Trophoblast cell (in vitro differentiated cells and primary cell): Measurements from ENCODE around the gene PARP3.

Source experiments
- DNase-seq, 2 donors: peaks; one replicate each; pipeline ENCODE4 v3.0.0-alpha.2; 2016
- H2AFZ ChIP-seq: 2 replicates; pipeline ENCODE4 v1.6.1; 2013; ENCODE audit warnings: low read length, moderate library complexity, mild to moderate bottlenecking; ENCODE audit not compliant: insufficient read depth, poor library complexity
- H2AK5ac ChIP-seq: 2 replicates; pipeline ENCODE4 v1.6.1; 2013; ENCODE audit warnings: mild to moderate bottlenecking, low read length
- H2BK120ac ChIP-seq: 2 replicates; pipeline ENCODE4 v1.6.1; 2013; ENCODE audit warnings: low read length, mild to moderate bottlenecking, moderate library complexity; ENCODE audit not compliant: insufficient read depth, poor library complexity
- H2BK12ac ChIP-seq: 2 replicates; pipeline ENCODE4 v1.6.1; 2013; ENCODE audit warnings: mild to moderate bottlenecking, low read length, moderate library complexity
- H2BK5ac ChIP-seq: 2 replicates; pipeline ENCODE4 v1.6.1; 2013; ENCODE audit warnings: low read length, low read depth, moderate library complexity, mild to moderate bottlenecking; ENCODE audit not compliant: poor library complexity
- H3K14ac ChIP-seq: 2 replicates; pipeline ENCODE4 v1.6.1; 2013; ENCODE audit warnings: mild to moderate bottlenecking, low read length
- H3K18ac ChIP-seq: 2 replicates; pipeline ENCODE4 v1.6.1; 2013; ENCODE audit warnings: mild to moderate bottlenecking, low read length
- H3K23ac ChIP-seq: 2 replicates; pipeline ENCODE4 v1.6.1; 2013; ENCODE audit warnings: low read length
- H3K27ac ChIP-seq: 2 replicates; pipeline ENCODE4 v1.5.1; 2013; ENCODE audit warnings: low read depth, mild to moderate bottlenecking, inconsistent platforms, low read length, moderate library complexity
- H3K27me3 ChIP-seq: 2 replicates; pipeline ENCODE4 v1.6.1; 2013; ENCODE audit warnings: inconsistent platforms, mild to moderate bottlenecking, low read length, moderate library complexity; ENCODE audit not compliant: insufficient read depth
- H3K36me3 ChIP-seq, 2 experiments: 1 replicate in 1 of 2; 2 replicates in 1 of 2; pipeline ENCODE4 v1.6.1; 2013; ENCODE audit warnings: low read length in 2 of 2, mild to moderate bottlenecking in 2 of 2, moderate library complexity in 1 of 2; ENCODE audit not compliant: insufficient read depth in 2 of 2, control insufficient read depth in 1 of 2
- H3K4ac ChIP-seq: 2 replicates; pipeline ENCODE4 v1.6.1; 2013; ENCODE audit warnings: low read depth, mild to moderate bottlenecking, low read length, moderate library complexity
- H3K4me1 ChIP-seq, 2 experiments: 1 replicate in 1 of 2; 2 replicates in 1 of 2; pipeline ENCODE4 v1.6.1; 2013; ENCODE audit warnings: low read length in 2 of 2, mild to moderate bottlenecking in 2 of 2, moderate library complexity in 1 of 2; ENCODE audit not compliant: insufficient read depth in 2 of 2, control insufficient read depth in 1 of 2
- H3K4me2 ChIP-seq: 2 replicates; pipeline ENCODE4 v1.6.1; 2013; ENCODE audit warnings: inconsistent platforms, mild to moderate bottlenecking, low read length, moderate library complexity
- H3K4me3 ChIP-seq: 2 replicates; pipeline ENCODE4 v1.5.1; 2013; ENCODE audit warnings: mild to moderate bottlenecking, low read depth, low read length, inconsistent platforms
- H3K79me1 ChIP-seq: one replicate; pipeline ENCODE4 v1.6.1; 2013; ENCODE audit warnings: low read length
- H3K79me2 ChIP-seq: 2 replicates; pipeline ENCODE4 v1.6.1; 2013; ENCODE audit warnings: low read length, mild to moderate bottlenecking; ENCODE audit not compliant: control insufficient read depth, insufficient read depth, poor library complexity
- H3K9ac ChIP-seq: 2 replicates; pipeline ENCODE4 v1.6.1; 2013; ENCODE audit warnings: mild to moderate bottlenecking, low read length
- H3K9me3 ChIP-seq: 2 replicates; pipeline ENCODE4 v1.6.1; 2013; ENCODE audit warnings: low read depth, mild to moderate bottlenecking, control low read depth, inconsistent platforms, low read length; ENCODE audit not compliant: insufficient read depth
- H4K12ac ChIP-seq: 2 replicates; pipeline ENCODE4 v1.6.1; 2013; ENCODE audit warnings: low read depth, mild to moderate bottlenecking, low read length, moderate library complexity
- H4K8ac ChIP-seq: 2 replicates; pipeline ENCODE4 v1.6.1; 2013; ENCODE audit warnings: low read depth, mild to moderate bottlenecking, low read length, moderate library complexity
- H4K91ac ChIP-seq: one replicate; pipeline ENCODE4 v1.6.1; 2013; ENCODE audit warnings: low read depth, mild to moderate bottlenecking, low read length, moderate library complexity
- WGBS: extraction: QIAGEN DNeasy Blood & Tissue Kit; methylation state at CpG from one replicate; pipeline ENCODE4 v1.1.7; 2013; ENCODE audit warnings: missing lambda C conversion rate; ENCODE audit not compliant: insufficient read length, insufficient coverage; ENCODE audit errors: extremely low coverage; 5-methylcytosine and 5-hydroxymethylcytosine counted together

PARP3 gene

DNA sequence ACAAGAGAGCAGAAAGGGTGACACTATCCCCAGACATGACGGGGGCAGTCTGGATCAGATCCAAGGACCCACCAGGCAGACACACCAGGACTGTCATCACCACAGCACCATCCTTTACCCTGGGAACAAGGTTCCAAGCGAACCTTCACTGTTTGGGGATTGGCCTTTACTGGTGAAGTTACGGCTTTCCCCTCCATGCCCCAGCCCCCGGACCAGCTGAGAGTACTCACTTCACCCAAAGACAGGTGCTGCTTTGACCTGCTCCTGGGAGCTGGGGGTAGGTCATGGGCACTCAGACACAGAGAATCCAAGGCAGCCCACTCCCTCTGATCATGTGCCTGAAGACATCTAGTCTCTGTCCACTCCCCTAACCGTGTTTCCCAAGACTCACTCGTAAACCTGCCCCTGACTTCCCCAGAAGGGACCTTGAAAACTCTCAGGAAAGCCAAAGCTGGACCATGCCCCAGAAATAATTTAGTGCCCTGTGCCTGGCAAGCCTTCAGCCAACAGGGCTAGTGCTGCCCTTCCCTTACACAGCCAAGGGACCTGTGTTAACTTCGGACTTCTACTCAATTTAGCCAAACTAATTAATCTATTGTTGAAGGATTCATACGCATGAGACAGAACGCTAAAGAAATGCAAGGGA, 3.3 kb upstream of the PARP3 start:
- Histone ChIP-seq H3K79me2 (peaks cover 4% of the 10 kb centered on the region), H4K91ac (no peak overlapping the region), H2AK5ac (no peak overlapping the region), H3K4ac (no peak overlapping the region), H2BK120ac (no peak overlapping the region), H3K79me1 (peaks cover 5% of the 10 kb centered on the region), H3K9ac (no peak overlapping the region), H4K8ac (no peak overlapping the region), H3K4me2 (no peak overlapping the region), H2BK12ac (no peak overlapping the region), H4K12ac (no peak overlapping the region), H3K4me1 (peaks cover 12 to 14% of the 10 kb centered on the region in 2 experiments), H3K27ac (no peak overlapping the region), H3K18ac (no peak overlapping the region), H2BK5ac (no peak overlapping the region), H2AFZ (no peak overlapping the region), H3K23ac (no peak overlapping the region), H3K14ac (no peak overlapping the region), H3K4me3 (no peak overlapping the region), H3K27me3 (no peaks in the 10 kb centered on the region), H3K9me3 (no peaks in the 10 kb centered on the region), H3K36me3 (peaks cover 39 to 40% of the 10 kb centered on the region in 2 experiments)
- no CpG with 5 or more reads among the region's 9 CpGs for whole genome bisulfite sequencing
- no peak for DNase-seq

DNA sequence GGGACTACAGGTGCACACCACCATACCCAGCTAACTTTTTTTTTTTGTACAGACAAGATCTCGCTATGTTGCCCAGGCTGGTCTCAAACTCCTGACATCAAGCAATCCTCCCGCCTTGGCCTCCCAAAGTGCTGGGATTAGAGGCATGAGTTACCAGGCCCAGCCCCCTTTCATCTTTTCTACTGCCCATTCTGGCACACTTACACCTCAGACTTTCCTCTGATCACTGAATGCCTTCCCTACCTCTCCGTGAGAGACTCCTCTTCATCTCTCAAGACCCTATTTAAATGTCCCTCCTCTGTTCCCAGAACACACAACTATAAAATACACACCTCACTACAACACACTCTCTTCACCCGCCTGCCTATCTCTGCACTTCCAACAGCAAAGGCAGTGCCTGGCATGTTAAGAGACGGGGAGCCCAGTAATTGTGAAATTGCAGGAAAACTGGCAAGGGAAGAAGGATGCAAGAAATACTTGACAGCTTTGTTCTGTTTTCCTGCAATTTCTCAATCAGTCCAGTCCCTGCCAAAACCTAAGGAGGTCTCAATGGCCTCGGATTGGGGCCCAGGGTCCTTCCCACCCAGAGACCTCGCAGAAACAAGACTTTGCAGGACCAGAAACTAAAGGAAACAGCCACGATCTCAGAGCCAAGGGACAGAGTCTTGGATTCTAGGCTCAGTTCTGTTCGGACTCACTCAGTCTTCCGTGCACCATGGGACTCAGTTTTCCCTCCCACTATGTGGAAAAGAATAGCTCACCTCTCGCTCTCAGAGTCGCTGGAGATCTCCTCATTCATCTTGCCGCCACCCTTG, 1.3 kb upstream of the PARP3 start:
- Histone ChIP-seq H3K27ac (no peak overlapping the region), H3K4me3 (peak overlapping the region; percentile 83), H4K12ac (no peak overlapping the region)

DNA sequence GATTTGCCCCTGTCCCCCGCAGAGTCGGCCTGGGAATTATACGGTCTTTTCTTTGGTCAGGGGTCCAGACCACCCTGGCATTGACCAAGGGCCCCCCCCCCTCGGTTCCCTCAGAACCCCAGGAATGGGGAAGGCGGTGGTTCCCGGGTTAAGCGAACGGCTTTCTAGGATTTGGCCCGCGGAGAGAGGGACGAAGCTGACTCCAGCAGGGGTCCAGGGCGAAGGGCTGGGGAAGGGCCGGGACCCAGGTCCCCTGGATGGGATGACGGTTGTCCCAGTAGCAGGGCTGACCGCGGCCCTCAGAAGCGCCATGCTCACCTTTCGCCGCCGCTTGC, 733 bp upstream of the PARP3 start:
- H3K27me3 ChIP-seq, result no peaks in the 10 kb centered on the region
- H3K4me2 ChIP-seq, result peak overlapping the region; percentile 96
- peak overlapping the region; percentile 80 for H3K9ac ChIP-seq
- H3K18ac ChIP-seq, result no peak overlapping the region
- peak overlapping the region; percentile 83 for H3K4me3 ChIP-seq
- no peak overlapping the region for H3K14ac ChIP-seq
- no peak overlapping the region for H2BK5ac ChIP-seq
- peaks cover 17 to 18% of the 10 kb centered on the region in 2 experiments for H3K36me3 ChIP-seq
- peaks cover 12 to 14% of the 10 kb centered on the region in 2 experiments for H3K4me1 ChIP-seq
- no peak for DNase-seq
- no peak overlapping the region for H4K12ac ChIP-seq
- H2AFZ ChIP-seq, result peak overlapping the region; percentile 61
- WGBS, result no CpG with 5 or more reads among the region's 20 CpGs
- H3K79me2 ChIP-seq, result peaks cover 4% of the 10 kb centered on the region
- H2BK12ac ChIP-seq, result no peak overlapping the region
- no peak overlapping the region for H3K4ac ChIP-seq
- no peak overlapping the region for H3K23ac ChIP-seq
- H3K79me1 ChIP-seq, result peaks cover 5% of the 10 kb centered on the region
- no peak overlapping the region for H4K91ac ChIP-seq
- H2BK120ac ChIP-seq, result no peak overlapping the region
- H3K9me3 ChIP-seq, result no peaks in the 10 kb centered on the region
- H4K8ac ChIP-seq, result peak overlapping the region; percentile 56
- no peak overlapping the region for H3K27ac ChIP-seq
- H2AK5ac ChIP-seq, result no peak overlapping the region

More for the DNA sequence above, 1.3 kb upstream of the PARP3 start:
- Histone ChIP-seq H3K36me3 (peaks cover 22 to 24% of the 10 kb centered on the region in 2 experiments), H2BK5ac (no peak overlapping the region), H3K9me3 (no peaks in the 10 kb centered on the region), H3K4me1 (peaks cover 12 to 14% of the 10 kb centered on the region in 2 experiments), H2AFZ (peak overlapping the region; percentile 61), H3K4ac (no peak overlapping the region), H2AK5ac (no peak overlapping the region), H3K79me1 (peaks cover 5% of the 10 kb centered on the region), H3K79me2 (peaks cover 4% of the 10 kb centered on the region), H2BK120ac (no peak overlapping the region), H3K23ac (peak overlapping the region; percentile 14), H2BK12ac (no peak overlapping the region), H4K8ac (peak overlapping the region; percentile 4), H3K9ac (peak overlapping the region; percentile 80), H3K4me2 (peak overlapping the region; percentile 96), H3K18ac (no peak overlapping the region), H3K14ac (no peak overlapping the region), H3K27me3 (no peaks in the 10 kb centered on the region), H4K91ac (no peak overlapping the region)
- WGBS, result no CpG with 5 or more reads among the region's 13 CpGs
- DNase-seq, result peak in 1 of 2 donors; percentile 4

DNA sequence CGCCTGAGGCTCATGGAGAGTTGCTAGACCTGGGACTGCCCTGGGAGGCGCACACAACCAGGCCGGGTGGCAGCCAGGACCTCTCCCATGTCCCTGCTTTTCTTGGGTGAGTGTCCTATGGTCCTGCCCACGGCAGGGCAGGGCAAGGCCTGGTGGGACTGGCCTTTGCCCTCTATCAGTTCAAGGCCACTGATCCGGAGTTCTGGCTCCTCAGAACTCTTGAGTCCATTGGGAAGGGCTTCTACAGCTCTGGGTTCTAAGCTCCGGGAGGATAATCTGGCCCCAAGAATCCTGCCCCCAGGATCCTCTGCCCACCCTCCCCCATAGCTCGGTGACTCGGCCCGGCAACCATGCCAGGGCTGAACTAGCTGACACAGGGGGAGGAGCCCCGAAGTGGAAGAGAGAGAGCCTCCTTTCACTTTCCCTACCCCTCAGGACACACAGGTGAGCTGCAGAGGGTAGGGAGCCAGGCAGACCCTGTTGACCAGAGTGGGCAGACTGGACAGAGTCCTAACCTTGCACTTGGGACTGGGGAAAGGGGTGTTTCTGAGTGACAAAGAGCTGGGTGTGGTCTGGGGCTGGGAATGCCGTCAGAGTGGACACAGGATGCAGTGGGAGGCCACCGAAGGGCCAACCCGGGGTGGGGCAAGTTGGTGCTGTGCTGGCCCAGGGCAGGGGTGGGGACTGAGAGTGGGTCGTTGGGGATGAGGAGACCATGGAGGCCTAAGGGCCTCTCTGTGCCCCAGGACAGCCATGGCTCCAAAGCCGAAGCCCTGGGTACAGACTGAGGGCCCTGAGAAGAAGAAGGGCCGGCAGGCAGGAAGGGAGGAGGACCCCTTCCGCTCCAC, 664 bp downstream of the PARP3 start:
- Histone ChIP-seq H3K23ac (no peak overlapping the region), H3K79me1 (peaks cover 5% of the 10 kb centered on the region), H2AK5ac (no peak overlapping the region), H3K18ac (peak overlapping the region; percentile 36), H3K4ac (peak overlapping the region; percentile 22), H3K27ac (no peak overlapping the region), H4K91ac (peak overlapping the region; percentile 64), H3K4me1 (peaks cover 12 to 14% of the 10 kb centered on the region in 2 experiments), H2BK120ac (peak overlapping the region; percentile 36), H3K79me2 (peaks cover 4% of the 10 kb centered on the region), H3K9me3 (no peaks in the 10 kb centered on the region), H3K9ac (peak overlapping the region; percentile 21), H2BK12ac (no peak overlapping the region), H3K27me3 (no peaks in the 10 kb centered on the region), H2BK5ac (no peak overlapping the region), H4K8ac (peak overlapping the region; percentile 90), H3K4me3 (peak overlapping the region; percentile 60), H2AFZ (peak overlapping the region; percentile 92), H3K4me2 (peak overlapping the region; percentile 65), H4K12ac (peak overlapping the region; percentile 55), H3K36me3 (peaks cover 5 to 6% of the 10 kb centered on the region in 2 experiments), H3K14ac (peak overlapping the region; percentile 80)
- WGBS, result no CpG with 5 or more reads among the region's 17 CpGs
- peak in 1 of 2 donors; percentile 12 for DNase-seq
